ENCODE data around the gene RET. TPM values are rescaled to one million over a fixed set of nuclear protein-coding genes. Genes with fewer than 3 reads are reported as not detected.

RET gene
- 0.04 TPM in 1 of 2 replicates, not detected in the other for total RNA-seq (2014; rRNA removed; shearing (Covaris generic))

GRCh38 chr10:43076876-43077420 is at the start of gene RET:
Gene RET (plus strand): TSS chr10:43077069. CDS start chr10:43077259, 190 bp downstream.
- DNase-seq (ENCODE audit: low spot score), result no peak

GRCh38 chr10:43027331-43027955 is 49.4 kb upstream of the RET start:
- no peak for DNase-seq (ENCODE audit: low spot score)

- no peak for DNase-seq (ENCODE audit: low spot score)
Measured at GRCh38 chr10:43028143-43028542, 48.7 kb upstream of the RET start.

GRCh38 chr10:43029043-43029442 is 47.8 kb upstream of the RET start:
- no peak for DNase-seq (ENCODE audit: low spot score)

DNA sequence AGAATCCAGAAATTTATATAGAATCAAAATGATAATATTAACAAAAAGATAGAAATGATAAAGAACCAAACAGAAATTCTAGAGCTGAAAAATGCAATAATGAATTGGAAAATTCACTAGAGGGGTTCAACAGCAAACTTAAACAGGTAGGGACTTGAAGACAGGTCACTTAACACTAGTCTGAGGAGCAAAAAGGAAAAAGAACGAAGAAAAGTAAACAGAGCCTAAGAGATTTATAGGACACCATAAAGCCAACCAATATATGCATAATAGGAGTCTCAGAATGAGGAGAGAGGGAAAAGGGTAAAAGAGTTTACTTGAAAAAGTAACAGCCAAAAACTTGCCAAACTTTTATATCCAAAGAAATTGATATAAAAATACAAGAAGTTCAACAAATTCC is 44.3 kb upstream of the RET start:
- DNase-seq (ENCODE audit: low spot score), result no peak

DNA sequence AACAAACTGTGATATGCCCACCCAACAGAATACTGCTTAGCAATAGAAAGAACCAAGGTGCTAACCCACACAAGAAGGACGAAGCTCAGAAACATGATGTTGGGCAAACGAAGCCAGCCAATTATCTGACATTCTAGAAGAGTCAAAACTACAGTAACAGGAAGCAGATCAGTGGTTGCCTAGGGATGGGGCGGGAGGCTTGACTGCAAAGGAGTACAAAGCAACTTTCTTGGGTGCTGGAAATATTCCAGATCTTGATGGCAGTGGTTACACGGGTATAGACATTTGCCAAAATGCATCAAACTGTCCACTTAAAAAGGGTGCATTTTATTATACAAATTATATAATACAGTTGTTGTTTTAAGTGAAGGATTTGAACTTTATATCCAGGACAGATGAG is 41.1 kb upstream of the RET start:
- DNase-seq (ENCODE audit: low spot score), result no peak

DNA sequence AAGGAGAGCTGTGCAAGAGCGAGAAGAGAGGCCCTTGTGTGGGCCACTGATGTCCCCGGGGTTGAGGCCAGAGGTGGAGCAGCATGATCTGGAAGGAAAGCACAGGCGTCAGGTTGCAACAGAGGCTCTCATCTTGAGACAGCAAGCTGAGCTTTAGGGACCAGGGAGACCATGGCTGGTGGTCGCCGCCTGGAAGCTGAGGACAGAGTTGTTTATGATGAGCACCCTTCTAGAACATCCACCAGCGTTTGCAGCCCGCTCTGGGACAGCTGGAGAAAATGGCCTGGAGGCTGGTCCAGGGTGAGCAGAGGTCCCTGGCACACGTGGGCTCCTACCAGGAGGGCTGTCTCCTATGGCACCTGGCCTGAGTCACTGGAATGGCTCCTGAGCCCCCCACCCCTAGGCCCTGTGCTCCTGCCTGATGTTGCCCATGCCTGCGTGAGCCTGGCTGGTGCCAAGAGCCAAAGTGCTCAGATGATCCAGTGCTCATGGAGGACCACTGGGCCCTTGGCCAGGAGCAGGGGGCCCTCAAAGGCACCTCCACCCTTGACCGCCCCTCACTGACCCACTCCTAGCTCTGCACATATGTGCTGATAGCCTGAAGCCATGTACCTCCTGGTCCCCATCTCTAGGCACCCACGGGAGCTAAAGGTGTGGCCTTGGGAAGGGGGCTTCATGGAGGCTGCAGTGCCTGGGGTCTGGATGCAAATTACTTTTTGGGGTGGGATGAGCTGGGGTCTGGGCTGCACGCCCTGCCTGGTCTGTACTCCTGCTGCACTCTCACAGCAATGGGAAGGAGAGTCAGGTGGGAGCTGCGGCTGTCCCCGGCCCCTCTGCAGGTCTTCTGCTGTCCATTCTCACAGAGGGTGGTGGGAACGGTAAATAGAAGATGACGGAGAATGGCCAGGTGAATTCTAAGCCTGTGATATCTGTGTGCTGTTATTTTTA is 40.1 kb upstream of the RET start:
- DNase-seq (ENCODE audit: low spot score), result no peak

GRCh38 chr10:43037440-43037839 is 39.4 kb upstream of the RET start:
- no peak for DNase-seq (ENCODE audit: low spot score)

- no peak for DNase-seq (ENCODE audit: low spot score)
Measured at GRCh38 chr10:43037942-43038782, 38.7 kb upstream of the RET start.

DNA sequence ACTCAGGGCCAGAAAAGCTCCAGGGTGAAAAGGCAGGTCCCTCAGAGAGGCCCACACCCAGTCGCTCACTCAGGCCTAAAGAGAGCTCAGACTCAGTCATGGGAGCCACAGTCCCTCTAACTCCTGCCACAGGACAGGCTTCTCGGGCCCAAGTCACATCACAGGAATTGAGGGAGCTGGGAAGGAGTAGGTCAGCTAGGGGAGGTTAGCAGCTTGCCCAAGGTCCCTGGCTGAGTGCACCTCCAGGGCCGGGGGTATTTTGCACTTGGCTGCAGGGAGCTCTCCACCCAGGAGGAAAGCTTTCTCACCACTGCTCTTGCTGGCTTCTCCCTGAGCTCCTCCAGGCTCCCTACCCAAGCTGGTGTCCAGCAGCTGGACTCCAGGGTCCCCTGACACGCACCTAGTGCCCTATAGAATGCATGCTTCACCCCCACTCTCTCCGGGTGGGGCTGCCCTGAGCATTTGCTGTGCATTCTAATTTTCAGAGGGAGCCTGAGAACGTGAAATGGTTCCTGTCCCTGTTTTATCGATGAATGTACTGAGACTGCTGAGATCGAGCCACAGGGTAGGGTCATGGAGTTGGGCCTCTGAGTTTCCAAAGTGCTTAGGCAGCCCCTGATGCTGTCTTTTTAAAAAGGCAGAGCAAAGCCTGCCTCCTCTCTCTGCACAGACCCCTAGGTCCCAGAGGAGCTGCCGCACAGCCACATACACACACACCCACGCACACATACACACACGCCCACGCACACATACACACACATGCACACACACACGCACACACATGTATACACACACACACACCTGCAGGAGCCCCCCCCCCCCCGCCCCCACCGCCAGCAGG is 37.9 kb upstream of the RET start:
- DNase-seq (ENCODE audit: low spot score), result no peak

DNA sequence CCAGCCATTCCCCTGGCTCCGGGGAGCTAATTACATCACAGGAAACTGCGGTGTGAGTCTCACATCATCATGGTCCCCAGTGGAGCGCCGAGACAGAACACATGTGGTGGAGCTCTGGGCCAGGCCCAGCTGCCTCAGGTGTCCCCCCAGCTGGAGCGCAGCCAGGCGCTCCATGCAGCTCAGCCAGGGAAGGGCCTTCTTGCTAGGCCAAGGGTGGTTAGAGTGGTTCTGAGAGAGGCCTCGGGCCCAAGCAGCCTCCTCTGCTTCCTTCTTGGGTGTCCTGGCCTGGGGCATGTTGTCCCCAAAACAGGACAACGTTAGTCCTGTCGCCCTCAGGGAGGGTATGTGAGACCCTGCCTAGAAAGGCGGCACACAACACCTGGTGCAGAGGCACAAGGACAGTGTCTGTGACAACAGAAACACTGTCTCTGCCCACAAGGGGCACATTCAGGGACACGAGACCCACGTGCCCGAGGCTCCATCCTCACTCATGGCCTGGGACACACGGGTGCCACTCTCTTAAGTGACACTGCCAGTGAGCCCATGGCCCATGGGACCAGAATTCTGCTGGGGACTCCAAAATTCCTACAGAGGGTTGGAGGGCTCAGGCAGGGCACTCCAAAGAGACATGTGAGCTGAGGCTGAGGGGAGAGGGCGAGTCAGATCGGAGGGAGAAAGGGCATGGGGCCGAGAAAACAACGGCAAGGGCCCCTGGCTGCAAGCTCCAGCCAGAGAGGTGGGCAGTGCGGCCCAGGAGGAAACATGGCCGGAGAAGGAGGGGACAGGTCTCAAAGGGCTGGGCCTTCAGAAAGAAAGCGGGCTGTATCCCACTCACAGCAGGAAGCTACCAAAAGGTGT is 37.0 kb upstream of the RET start:
- DNase-seq (ENCODE audit: low spot score), result no peak

- no peak for DNase-seq (ENCODE audit: low spot score)
Measured at GRCh38 chr10:43040482-43041256, 36.2 kb upstream of the RET start.

DNA sequence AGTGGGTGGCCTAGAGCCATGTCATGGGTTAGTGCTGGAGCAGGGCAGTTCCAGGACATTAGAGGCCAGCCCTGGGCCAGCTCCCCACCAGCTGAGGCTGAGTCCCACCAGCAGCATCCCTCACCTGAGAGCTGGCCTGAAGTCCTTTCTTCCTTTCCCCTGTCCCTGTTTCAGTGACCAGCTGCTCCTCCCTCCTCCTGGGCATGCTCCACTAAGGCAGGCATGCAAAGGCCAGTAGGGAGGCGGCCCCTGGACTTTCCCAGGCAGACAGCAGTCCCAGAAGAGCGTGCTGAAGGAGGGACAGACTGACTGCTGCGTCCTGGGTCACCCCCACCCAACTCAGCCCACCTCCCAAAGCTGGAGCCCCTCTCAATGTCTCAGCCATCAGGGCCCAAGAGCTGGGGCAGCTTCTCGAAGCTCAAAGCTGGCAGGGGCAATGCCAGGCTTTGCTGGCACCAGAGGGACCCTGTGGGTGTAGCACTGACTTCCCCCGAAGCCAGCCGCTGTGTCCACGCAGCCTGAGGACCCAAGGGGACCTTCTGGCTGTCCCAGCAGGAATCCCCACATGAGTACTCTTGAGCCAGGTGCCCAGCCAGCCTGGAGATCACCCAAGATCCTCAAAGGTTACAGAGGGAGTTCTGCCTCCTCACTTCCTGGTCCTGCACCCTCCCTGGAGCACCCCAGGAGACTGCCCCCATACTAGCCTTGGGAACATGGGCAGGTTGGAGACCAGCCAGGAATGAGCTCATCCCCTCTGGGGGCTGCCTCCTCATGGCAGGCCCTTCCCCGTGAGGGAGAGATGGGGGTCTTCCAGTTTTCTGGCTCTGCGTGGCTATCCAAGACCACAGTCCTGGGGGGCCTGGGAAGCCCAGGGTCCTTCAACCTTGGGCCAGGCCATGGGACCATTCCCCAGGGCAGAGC is 35.2 kb upstream of the RET start:
- DNase-seq (ENCODE audit: low spot score), result no peak

GRCh38 chr10:43042503-43043341 is 34.1 kb upstream of the RET start:
- no peak for DNase-seq (ENCODE audit: low spot score)

DNA sequence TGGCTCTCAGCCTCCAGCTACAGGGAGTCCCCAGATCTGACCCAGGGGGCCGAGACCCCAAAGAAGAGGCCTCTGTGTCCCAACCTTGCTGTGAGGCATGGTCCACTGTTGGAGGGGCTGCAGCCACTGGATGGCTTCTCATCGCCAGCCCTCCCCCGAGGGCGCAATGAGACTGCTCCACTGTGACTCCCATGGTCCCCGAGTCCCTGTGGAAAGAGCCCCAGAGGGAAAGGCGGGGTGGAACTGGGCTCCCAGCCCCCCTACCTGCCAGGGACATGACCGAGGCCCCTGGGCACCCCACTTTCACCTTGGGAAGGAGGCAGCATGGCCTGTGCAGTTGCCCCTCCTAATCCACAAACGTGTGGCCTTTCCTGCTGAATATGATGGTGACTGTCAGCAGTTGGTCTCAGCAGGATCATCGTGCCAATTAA is 33.5 kb upstream of the RET start:
- no peak for DNase-seq (ENCODE audit: low spot score)

DNA sequence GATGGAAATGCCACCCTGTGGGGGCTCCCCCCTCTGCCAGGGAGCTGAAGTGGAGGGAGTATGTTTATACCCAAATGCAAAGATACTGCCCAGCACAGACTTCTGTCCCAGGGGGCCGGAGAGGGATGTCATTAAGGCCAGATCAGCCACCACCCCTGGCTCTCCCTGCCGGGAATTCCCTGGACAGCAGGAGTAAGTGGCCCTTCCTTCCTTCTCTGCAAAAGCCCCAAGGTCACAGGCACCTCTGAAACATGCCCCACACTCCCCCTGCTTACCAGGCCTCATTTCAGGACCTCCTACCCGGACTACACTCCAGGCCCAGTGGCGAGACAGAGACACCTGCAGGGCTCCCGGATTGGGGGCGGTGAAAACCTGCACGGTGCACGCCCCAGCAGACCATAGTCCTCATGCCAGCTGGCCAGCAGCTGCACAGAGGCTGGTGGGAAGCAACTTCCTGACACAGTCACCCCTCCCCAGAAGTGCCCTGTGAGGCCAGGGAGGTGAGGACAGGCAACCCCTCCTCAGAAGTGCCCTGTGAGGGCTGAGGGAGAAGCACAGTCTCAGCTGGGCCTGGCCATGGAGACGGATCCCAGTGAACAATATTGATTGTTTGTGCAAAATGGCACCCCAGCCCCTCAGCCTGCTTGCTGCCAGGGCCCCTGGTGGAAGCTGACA is 33.0 kb upstream of the RET start:
- no peak for DNase-seq (ENCODE audit: low spot score)
